Uterus (tissue), 4 donors: ENCODE results near the gene TRIM8. TPM values are rescaled to one million over a fixed set of nuclear protein-coding genes. Genes with fewer than 3 reads are reported as not detected.

ENCODE experiments used
- DNase-seq, 2 donors: peaks; one replicate each; pipeline ENCODE4 v3.0.0-alpha.2; 2019 to 2020
- H3K27ac ChIP-seq, 2 donors: fragments of 200-600 bp; sonication (generic); 1 replicate in 1 of 2; 2 replicates in 1 of 2; pipeline ENCODE4 v1.5.1; 2016 to 2018
- H3K27me3 ChIP-seq, 2 donors: fragments of 200-600 bp; sonication (generic); one replicate each; pipeline ENCODE4 v1.5.1; 2018 to 2019; ENCODE audit warnings: control low read depth in 1 of 2
- H3K36me3 ChIP-seq, 2 donors: fragments of 200-600 bp; sonication (generic); one replicate each; pipeline ENCODE4 v1.5.1; 2019; ENCODE audit warnings: control low read depth in 1 of 2
- H3K4me1 ChIP-seq, 2 donors: fragments of 200-600 bp; sonication (generic); one replicate each; pipeline ENCODE4 v1.5.1; 2018 to 2019; ENCODE audit warnings: control low read depth in 1 of 2
- H3K4me3 ChIP-seq, 2 donors: fragments of 200-600 bp; sonication (generic); 1 replicate in 1 of 2; 2 replicates in 1 of 2; pipeline ENCODE4 v1.5.1; 2018 to 2019; ENCODE audit warnings: mild to moderate bottlenecking in 1 of 2
- H3K9me3 ChIP-seq, 2 donors: fragments of 200-600 bp; sonication (generic); one replicate each; pipeline ENCODE4 v1.5.1; 2019; ENCODE audit warnings: control low read depth in 1 of 2
- POLR2A ChIP-seq, 2 donors: fragments of 450-650 bp; IDR thresholded peaks; one replicate each; pipeline ENCODE4 v1.6.1; 2016; ENCODE audit warnings: antibody characterized with exemption in 2 of 2, mild to moderate bottlenecking in 1 of 2, moderate library complexity in 1 of 2
- intact Hi-C: fragments of 100-400 bp; cut with DNase I; formaldehyde crosslinking; loops from one replicate; pipeline ENCODE4 v1.15.1; 2023; ENCODE audit warnings: low total_unique reads
- total RNA-seq, 4 donors: library from RNA; depleted of rRNA in 3 of 4; stranded (reverse); fragments of >200 nt in 3 of 4; gene quantifications; one replicate each; pipeline versions ENCODE4 v1.1.0 to v1.2.4, GENCODE V29; 2014 to 2023
- TF ChIP-seq, protein P1 (sequence below), 4 experiments: fragments of 200-600 bp in 2 of 4; fragments of 450-650 bp in 2 of 4; sonication (generic) in 2 of 4; IDR thresholded peaks; one replicate each; pipeline ENCODE4 v1.5.1; 2016 to 2019; ENCODE audit warnings: antibody characterized with exemption in 4 of 4, mild to moderate bottlenecking in 2 of 4, moderate library complexity in 1 of 4
- donor health status: DM: yes; HTN: yes; CAD: no.

The TRIM8 gene, protein sequence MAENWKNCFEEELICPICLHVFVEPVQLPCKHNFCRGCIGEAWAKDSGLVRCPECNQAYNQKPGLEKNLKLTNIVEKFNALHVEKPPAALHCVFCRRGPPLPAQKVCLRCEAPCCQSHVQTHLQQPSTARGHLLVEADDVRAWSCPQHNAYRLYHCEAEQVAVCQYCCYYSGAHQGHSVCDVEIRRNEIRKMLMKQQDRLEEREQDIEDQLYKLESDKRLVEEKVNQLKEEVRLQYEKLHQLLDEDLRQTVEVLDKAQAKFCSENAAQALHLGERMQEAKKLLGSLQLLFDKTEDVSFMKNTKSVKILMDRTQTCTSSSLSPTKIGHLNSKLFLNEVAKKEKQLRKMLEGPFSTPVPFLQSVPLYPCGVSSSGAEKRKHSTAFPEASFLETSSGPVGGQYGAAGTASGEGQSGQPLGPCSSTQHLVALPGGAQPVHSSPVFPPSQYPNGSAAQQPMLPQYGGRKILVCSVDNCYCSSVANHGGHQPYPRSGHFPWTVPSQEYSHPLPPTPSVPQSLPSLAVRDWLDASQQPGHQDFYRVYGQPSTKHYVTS
- total RNA-seq, result 100 to 1,000 TPM in 2 of 4 donors, 10 to 100 TPM in 2; 71.2 to 119 (median 102) TPM

- Histone ChIP-seq H3K27me3 (no peaks in the 10 kb centered on the region), H3K27ac (peak within 1 kb of the TSS; percentile 97 to 100), H3K4me1 (peaks cover 0 to 23% of the 10 kb centered on the region in 2 donors), H3K4me3 (peak within 1 kb of the TSS; percentile 54 to 81), H3K9me3 (no peaks in the 10 kb centered on the region), H3K36me3 (no peaks in the 10 kb centered on the region)
- DNase-seq, result peak in 1 of 2 donors; percentile 50
- intact Hi-C loops, result no loop called here
- peak in 1 of 2 donors; percentile 26 for TF ChIP-seq POLR2A (IDR thresholded peaks at IDR 0.05)
- TF ChIP-seq, protein P1, sequence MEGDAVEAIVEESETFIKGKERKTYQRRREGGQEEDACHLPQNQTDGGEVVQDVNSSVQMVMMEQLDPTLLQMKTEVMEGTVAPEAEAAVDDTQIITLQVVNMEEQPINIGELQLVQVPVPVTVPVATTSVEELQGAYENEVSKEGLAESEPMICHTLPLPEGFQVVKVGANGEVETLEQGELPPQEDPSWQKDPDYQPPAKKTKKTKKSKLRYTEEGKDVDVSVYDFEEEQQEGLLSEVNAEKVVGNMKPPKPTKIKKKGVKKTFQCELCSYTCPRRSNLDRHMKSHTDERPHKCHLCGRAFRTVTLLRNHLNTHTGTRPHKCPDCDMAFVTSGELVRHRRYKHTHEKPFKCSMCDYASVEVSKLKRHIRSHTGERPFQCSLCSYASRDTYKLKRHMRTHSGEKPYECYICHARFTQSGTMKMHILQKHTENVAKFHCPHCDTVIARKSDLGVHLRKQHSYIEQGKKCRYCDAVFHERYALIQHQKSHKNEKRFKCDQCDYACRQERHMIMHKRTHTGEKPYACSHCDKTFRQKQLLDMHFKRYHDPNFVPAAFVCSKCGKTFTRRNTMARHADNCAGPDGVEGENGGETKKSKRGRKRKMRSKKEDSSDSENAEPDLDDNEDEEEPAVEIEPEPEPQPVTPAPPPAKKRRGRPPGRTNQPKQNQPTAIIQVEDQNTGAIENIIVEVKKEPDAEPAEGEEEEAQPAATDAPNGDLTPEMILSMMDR (IDR thresholded peaks at IDR 0.05), result no peak
These were observed at the start of gene TRIM8 for GRCh38 chr10:102644066-102644645. Gene TRIM8, plus strand, starts transcription at chr10:102644479. Its CDS starts 139 bp downstream, at chr10:102644618.

- TF ChIP-seq, protein P1 (IDR thresholded peaks at IDR 0.05), result no peak
- no peak for TF ChIP-seq POLR2A (IDR thresholded peaks at IDR 0.05)
- H3K9me3 ChIP-seq, result no peaks in the 10 kb centered on the region
- intact Hi-C loops, result no loop called here
- no peak overlapping the region for H3K27ac ChIP-seq
- H3K27me3 ChIP-seq, result no peaks in the 10 kb centered on the region
- H3K36me3 ChIP-seq, result no peaks in the 10 kb centered on the region
- no peak overlapping the region for H3K4me3 ChIP-seq
- no peak for DNase-seq
- H3K4me1 ChIP-seq, result no peaks in the 10 kb centered on the region
These were observed 49.0 kb upstream of the TRIM8 start for GRCh38 chr10:102595293-102595692.

DNA sequence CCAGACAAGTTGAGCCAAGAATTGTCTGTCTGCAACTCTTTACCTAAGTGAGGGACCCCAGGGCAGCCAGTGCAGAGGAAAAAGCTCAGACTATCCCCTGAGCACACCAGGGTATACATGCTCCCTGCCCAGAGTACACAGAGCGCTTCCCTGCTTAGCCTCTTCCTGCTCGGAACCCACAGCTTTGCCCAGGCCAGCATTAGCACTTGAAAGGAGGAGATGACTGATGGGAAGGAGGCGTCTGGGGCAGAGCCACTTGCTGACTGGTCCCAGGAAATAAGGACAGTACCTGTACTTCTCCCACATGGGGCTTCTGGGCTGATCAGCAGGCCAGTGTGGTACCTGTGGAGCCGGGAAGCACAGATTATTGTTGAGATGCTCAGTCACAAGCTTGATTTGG lies 48.4 kb upstream of the TRIM8 start:
- H3K4me1 ChIP-seq, result no peaks in the 10 kb centered on the region
- no peaks in the 10 kb centered on the region for H3K27me3 ChIP-seq
- no peaks in the 10 kb centered on the region for H3K9me3 ChIP-seq
- no peak for TF ChIP-seq POLR2A (IDR thresholded peaks at IDR 0.05)
- TF ChIP-seq, protein P1 (IDR thresholded peaks at IDR 0.05), result no peak
- H3K4me3 ChIP-seq, result no peak overlapping the region
- no peaks in the 10 kb centered on the region for H3K36me3 ChIP-seq
- intact Hi-C loops, result no loop called here
- no peak for DNase-seq
- H3K27ac ChIP-seq, result no peak overlapping the region

- Histone ChIP-seq H3K36me3 (no peaks in the 10 kb centered on the region), H3K4me1 (no peaks in the 10 kb centered on the region), H3K4me3 (no peak overlapping the region), H3K27ac (peak overlapping the region in 1 of 2 donors; percentile 50), H3K9me3 (no peaks in the 10 kb centered on the region), H3K27me3 (no peaks in the 10 kb centered on the region)
- DNase-seq, result peak; percentile 48 to 60
- no peak for TF ChIP-seq POLR2A (IDR thresholded peaks at IDR 0.05)
- TF ChIP-seq, protein P1 (IDR thresholded peaks at IDR 0.05), result peak; percentile 57 to 73 (median 66)
- intact Hi-C loops, result no loop called here
These were observed 47.7 kb upstream of the TRIM8 start for GRCh38 chr10:102596506-102596971.
